HG03432 (cell line): ENCODE measurements around the gene MTCH2.
A peak's percentile ranks its signal among the peaks of the same experiment; 100 is the strongest.
"Not testable (repeated sequence)": the region's sequence is repeated elsewhere in the genome, so short reads cannot be mapped to it uniquely, and the experiment has no call there.

Experiments
- ATAC-seq: cut with Tn5 transposase; IDR thresholded peaks from one replicate; pipeline ENCODE4 v1.9.1; 2021; ENCODE audit warnings: mild to moderate bottlenecking, moderate library complexity; ENCODE audit not compliant: unreplicated experiment

MTCH2 gene

DNA sequence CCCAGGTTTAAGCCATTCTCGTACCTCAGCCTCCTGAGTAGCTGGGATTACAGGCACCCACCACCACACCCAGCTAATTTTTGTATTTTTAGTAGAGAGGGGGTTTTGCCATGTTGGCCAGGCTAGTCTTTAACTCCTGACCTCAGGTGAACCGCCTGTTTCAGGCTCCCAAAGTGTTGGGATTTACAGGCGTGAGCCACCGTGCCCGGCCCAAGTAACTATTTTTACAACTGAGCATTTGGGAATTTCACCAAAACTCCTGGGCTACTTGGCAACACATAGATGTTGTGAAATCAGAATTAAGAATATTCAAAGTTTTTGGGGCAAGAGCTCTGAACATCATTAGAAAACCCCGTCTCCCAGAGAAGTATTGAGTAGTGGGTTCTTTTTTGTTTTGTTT is 1.9 kb downstream of the MTCH2 start:
- not testable (repeated sequence) for ATAC-seq

DNA sequence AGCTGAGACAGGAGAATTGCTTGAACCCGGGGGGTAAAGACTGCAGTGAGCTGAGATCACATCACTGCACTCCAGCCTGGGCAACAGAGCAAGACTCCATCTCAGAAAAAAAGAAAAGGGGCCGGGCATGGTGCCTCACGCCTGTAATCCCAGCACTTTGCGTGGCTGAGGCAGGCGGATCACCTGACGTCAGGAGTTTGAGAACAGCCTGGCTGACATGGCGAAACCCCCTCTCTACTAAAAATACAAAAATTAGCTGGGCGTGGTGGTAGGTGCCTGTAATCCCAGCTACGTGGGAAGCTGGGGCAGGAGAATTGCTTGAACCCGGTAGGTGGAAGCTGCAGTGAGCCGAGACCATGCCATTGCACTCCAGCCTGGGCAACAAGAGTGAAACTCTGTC is 6.0 kb downstream of the MTCH2 start:
- not testable (repeated sequence) for ATAC-seq

DNA sequence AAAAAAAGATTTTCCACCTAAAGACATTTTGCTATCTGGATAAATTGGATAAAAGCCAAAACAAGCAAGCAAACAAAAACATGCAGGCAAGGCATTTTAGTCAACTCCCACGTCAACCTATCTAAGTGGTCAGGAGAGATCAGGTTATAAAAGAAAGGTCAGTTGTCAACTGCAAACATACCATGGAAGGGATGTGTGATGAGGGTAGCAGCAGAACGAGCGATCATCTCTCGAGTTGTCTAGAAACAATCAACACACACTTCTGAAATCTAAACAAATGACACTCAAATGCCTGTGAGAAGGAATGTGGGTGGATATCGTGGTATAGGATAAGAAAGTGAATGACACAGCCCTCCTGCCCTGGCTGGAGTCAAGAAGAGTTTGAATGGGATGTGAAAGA is 10.9 kb downstream of the MTCH2 start:
- ATAC-seq = no peak

DNA sequence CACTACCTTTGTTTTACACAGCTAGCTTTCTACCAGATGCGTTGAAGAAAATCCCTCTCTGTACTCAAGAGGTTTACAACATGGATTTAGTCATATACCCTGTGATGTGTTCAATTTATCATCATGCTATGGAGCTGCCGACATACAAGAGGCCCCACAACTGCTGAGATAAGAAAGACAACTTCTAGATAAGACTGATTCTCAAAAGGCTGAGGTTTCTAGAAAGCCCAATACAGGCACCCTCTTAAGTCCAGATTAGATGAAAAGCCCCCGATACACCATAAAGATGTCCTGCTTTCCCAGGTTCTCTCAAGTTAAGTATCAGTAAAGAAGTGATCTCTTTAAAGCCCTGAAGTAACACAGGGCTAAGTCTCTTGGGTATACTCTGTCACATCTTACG is 14.3 kb downstream of the MTCH2 start:
- ATAC-seq = no peak

DNA sequence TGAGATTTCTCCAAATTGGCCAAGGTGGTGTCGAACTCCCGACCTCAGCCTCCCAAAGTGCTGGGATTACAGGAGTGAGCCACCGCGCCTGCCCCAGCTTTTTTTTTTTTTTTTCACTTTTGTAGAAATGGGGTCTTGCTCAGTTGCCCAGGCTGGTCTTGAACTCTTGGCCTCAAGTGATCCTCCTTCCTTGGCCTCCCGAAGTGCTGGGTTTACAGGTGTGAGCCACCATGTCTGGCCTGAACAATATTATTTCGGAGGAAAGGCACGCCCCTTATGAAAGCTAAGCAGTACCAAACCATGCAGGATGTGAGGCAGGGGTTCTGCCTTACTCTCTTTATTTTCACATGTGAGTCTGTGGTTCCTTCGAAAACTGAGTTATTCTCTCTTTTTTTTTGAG is 16.1 kb downstream of the MTCH2 start:
- no peak for ATAC-seq

DNA sequence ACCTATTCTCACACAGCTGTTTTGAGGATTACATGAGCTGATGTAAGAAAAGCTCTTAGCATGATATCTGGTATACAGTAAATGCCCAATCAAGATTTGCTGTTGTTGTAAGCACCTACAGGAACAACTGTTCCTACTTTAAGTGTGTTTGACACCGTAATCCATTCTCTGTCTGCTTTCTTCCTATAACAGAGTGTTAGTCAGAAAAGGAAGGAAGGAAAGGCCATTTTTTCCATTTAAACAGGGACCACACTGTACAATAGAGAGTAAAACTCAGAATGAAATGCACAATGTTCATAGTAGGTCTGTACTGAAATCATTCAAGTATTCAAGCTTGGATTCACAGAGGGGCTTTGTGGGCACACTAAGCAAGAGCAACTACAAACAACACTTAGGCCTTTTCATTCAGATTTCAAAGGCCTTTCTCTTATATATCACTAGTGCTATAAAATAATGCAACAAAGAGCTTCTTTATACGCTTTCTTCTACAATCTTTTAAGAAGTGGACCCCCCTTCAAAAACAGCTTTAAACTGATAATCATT is 21.5 kb downstream of the MTCH2 start:
- ATAC-seq = no peak

DNA sequence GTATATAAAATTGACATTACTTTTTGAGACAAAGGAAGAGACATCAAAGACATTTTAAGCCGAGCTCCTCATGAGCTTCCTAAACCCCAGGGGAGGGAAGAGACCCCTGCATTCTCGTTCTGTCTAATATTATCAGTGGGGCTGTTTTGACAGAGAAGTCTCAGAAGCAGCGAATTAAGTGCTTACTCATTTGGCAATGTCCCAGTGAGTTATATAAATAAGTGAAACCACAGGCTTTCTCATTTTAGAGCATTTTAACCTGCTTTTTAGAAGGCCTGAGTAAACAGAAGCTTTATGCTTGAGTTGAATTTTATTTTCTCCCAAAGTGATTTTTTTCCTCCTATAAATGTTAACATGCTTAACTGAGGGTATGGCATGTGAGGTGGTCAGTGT is 24.9 kb downstream of the MTCH2 start:
- ATAC-seq = no peak

DNA sequence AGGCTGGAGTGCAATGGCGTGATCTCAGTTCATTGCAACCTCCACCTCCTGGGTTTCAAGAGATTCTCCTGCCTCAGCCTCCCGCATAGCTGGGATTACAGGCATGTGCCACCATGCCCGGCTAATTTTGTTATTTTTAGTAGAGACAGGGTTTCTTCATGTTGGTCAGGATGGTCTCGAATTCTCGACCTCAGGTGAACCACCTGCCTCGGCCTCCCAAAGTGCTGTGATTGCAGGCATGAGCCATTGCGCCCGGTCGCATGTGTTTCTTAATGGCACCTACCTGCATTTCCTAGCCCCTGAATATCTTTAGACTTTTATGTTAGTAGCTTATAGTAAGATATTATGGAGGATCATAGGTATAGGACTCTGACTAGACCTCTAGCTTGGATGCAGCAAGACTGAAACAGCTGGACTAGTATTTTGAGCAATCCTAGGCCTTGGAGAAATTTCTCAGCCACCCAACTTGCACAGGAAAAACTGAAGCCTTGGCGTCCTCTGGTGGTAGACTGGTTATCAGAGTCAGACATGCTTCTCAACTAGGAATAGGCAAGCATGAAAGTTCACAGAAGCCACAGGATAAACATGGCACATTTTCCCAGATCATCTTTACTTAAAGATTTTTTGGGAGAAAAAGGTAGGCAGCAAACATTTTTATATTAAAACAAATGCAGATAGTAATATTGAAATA is 25.5 kb downstream of the MTCH2 start:
- ATAC-seq = no peak

DNA sequence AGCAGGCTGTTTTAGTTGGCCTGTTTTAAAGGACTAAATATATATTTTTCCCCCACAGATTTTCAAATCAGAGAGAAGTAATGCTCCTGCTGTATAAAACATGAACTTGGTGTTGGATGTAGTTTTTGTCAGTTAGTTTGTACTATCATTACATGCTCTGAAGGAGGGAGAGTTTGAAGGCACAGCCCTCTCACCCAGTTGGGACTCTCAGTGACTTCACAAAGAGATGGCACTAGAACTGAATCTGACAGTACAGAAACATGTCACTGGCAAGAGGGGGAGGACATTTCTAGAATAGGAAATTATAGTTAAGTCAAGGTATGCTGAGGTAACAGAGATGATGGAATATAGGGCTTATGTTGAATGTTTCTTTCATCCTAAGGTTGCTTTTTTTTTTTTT is 27.1 kb downstream of the MTCH2 start:
- ATAC-seq = no peak

DNA sequence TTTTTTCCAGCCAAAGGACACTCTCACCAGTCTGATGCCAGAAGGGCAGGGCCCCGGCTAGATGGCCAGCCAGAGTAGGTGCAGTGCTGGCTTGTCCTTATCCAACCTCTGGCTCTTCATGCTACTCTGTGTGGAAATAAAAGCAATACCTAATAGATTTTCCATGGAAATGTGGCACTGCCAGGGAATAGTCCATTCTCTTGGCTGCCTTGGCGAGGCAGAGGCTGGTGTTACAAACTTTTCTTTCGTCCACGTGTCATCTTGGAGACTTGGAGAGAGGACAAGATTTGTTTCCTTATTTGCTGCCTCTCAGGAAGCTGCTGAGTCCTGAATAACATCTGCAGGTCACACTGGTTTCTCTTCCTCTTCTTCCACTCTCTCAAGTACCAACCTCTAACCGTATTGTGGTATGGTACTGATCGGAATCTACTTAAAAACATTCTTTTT is 31.0 kb downstream of the MTCH2 start:
- peak; percentile 84 for ATAC-seq

DNA sequence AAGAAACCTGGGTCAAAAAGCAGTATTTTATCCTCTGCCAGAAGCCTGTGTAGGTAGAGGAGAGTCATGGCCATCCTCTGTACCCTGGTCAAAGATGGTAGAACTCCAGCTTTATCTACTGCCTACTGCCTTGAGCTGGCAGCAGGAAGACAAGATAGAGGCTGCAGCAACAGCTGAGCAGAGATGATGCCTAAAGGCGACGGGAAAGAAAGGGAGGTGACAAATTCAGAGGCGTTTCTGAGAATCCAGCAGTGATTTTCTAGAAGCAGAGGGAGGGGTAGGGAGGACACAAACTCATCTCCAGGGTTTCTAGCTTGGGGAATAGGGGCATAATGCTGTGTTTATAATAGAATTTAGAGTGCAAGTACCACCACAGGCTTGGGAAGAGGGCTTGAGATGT is 32.7 kb downstream of the MTCH2 start:
- ATAC-seq = no peak

DNA sequence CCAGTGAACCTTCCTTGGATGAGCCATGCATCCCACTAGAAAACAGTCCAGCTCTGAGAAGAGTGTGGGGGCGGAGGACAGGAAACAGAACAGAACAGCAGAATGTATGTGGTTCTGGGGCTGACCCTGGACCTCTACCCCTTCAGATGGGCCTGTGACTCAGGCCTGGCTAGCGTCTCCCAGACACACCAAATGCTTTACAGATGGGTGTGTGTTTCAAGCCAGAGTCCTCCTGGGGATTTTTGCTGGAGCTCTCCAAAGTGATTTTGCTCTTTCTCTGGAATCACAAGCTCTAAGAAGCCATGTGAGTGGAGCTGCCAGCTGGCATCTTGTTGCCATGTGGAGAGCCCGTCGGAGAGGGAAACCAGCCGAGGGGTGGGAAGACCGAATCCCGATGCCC is 35.0 kb downstream of the MTCH2 start:
- ATAC-seq = no peak

DNA sequence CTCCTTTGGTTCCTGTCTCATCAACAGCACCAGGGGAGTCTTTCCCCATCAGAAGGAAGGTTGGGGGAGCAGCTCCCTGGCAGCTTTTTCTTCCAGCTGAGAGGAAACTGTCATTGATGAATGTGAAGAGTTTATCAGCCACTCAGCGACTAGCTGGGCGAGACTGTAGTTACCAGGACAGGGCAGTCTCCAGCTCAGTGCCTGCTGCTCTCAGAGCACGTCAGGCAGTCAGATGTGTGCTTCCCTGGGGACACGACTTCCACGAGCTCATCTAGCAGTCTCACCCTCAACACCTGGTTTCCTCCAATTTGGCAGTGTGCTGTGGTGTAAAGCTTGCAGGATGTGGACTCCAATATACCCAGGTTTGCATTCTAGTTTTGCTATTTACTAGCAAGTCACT is 35.6 kb downstream of the MTCH2 start:
- no peak for ATAC-seq

DNA sequence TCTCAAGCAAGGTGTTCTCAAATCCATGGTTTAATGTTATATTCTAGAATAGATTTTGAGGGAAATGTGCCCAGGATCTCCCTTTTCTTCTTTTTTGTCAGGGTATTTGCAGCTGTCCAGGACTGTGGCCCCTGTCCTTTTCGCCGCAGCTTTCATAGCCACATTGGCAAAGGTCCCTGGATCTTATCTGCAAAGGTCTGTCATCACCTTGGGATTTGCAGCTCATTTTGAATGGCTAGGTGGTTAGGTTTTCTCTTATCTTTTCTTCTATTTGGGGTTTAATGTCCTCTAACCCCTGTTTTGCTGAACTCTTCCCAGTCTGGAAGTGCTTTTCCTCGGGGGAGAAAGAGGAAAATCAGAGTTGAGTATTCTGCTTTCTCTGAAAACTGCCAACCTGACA is 36.4 kb downstream of the MTCH2 start:
- ATAC-seq = no peak

DNA sequence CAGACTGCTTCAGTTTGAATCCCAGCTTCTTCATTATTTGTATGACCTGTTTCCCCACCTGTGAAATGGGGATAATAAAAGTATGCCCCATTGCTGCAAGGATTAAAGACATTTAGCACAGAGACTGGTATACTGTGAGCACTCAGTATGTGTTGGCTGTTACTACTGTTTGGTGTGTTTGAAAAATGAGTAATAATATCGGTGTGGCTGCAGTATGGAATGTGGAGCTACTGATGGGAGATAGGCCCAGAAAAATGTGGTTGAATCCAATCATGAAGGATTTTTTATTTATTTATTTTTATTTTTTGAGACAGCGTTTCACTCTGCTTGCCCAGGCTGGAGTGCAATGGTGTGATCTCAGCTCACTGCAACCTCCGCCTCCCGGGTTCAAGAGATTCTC is 39.1 kb downstream of the MTCH2 start:
- no peak for ATAC-seq

DNA sequence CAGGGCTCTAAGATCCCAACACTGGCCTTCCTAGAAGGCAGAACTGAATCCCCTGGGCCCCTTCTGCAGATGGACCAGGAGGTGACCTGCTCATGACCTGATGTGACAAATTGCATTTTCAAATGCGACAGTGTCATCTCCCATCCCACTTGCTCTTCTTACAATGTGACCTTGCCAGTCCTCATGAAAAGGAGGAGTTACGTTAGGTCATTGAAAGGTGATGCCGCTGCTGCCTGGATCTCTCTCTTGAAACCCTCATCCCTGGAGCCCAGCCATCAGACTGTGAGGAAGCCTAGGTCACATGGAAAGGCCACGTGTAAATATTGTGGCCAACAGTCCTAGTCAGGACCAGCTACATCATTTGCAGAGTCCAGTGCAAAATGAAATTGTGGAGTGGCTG is 42.5 kb downstream of the MTCH2 start:
- ATAC-seq = no peak

DNA sequence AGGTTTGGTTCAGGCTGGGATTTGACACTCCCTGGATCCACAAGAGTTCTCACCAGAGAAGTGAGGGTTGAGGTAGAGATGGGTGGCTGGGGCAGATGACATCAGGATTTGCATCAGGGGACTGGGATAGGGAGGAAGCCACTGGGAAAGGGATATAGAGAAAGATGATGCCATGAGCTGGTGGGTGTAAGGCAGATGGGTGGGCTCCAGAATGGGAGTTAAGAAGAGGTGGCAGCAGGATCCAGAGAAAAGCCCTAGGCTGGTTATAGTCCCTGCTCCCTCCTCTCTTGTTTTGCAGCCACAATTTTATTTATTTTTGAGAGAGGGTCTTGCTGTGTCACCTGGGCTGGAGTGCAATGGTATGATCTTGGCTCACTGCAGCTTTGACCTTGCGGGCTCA is 46.4 kb downstream of the MTCH2 start:
- no peak for ATAC-seq

DNA sequence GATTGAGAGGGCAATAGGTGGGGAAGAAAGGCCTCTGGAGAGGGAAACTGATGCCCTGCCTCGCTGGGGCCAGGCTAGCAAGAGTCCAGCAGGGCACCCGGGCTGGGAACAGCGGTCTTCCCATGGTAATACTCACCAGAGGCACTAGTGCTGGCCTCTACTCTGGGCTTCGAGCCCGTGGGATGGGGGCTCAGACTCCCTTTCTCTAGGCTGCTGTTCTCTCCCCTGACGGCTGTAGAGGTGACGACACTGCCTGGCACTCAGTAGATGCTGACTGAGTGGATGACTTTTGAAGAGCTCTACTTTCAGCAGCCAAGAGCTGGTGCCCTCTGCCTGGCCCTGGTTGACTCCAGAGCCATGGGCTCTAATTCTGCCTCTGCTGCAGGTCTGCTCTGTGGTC is 47.3 kb downstream of the MTCH2 start:
- no peak for ATAC-seq

DNA sequence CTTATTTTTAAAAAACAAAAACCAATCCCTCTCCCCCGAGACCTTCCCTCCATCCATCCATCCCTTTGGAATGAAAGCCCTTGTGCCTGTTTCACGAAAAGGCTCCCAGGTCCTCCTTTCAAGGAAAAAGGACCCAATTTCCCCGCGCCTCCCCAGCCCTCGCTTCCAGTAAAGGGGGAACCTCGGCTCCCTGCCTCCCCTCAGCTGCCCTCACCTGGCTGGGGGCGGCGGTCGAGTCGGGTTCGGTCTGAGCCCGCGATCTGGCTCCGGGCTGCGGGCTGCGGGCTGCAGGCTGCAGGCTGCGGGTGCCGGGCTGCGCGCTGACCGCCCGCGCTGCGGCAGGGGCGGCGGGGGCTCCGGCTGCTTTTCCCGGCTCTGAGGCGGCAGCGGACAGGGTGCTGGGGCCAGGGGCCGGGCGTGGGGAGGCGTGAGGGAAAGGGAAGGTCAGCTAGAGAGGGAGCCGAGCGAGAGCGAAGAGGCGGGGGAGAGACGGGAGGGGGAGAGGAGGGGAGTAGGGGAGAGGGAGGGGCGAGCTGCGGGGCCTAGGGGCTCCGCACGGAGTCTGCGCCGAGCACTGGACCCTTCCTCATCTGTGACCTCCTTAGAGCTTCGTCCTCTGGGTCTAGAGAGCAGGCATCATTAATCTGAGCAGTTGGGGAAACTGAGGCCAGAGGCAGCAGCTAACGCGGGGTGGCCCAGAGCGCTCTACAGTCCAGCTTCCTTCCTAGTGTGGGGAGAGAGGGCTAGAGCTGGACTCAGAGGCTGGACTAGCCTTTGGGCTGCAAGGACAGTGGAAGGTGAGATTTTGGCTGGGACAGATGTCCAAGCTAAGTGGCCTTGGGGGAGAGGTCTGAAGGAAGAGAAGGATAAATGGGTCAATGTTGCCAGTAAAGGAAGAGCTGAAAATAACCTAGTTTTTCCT is 48.2 kb downstream of the MTCH2 start, which contains the start of gene C1QTNF4:
C1QTNF4 (minus strand) TSS at position 478 of the 922 bp plus-strand sequence. CDS start 3,601 bp downstream, outside the sequence.
- no peak for ATAC-seq

DNA sequence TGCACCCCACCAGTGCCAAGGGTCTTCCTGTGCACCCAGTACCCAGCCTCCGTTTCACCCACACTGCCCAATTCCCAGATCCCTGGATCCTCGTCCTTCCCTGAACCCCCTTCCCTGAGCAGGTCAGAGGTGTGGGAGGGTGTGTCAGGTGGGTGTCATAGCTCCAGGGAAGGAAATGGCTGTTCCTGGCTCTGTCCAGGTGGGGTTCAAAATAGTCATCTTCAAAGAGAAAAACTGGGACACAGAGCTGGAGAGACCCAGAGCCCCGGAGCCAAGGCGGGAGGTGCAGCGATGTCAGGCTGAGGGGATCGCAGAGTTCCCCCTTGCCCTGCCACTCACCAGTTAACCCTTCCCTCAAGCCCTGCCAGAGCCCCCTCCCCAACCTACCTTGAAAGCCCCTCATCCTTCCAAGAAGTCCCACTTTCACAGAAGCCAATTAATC is 48.8 kb downstream of the MTCH2 start:
- ATAC-seq = no peak

DNA sequence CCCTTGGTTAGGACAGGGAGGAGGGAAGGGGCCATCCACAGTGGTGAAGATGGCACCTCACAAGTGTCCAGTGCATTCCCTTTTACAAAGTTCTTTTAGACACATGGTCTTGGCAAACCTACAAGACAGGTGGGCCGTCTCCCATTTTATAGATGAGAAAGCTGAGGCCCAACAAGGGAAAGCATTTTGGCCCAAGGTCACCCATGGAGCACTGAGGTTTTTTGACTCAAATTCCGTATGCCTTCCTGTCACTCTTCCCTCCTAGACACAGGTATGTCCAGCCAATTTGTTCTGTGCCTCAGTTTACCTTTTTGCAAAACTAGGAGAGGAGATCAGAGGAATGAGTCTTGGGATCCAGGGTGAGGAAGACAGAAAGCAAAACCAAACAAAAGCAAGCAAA is 49.4 kb downstream of the MTCH2 start:
- ATAC-seq = no peak

DNA sequence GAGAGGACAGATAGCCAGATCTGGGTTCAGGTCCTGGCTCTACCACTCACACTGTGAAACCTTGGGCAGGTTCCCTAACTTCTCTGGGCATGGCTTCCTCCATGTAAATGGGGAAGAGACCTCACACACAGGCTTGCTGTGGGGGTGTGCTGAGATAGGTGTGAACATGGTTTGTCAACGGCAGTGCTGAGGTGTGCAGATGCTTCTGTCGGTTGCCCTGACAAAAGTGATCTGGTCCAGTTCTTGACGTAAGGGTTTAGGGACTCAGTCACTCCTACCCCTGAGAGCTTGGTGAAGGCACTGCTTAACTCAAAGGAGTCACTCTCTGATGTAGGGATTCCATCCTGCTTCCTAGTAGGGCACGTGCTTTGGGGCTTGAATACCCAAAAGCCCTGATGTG is 50.1 kb downstream of the MTCH2 start:
- ATAC-seq = no peak
